NCI-H748 (cell line): ENCODE results near the gene TARP.
A peak's percentile ranks its signal among the peaks of the same experiment; 100 is the strongest.

Experiments
- DNase-seq: peaks from one replicate; lab custom pipeline; 2025; ENCODE audit not compliant: unreplicated experiment; lab: John Stamatoyannopoulos, UW

The TARP gene

GRCh38 chr7:38222481-38223096 is 50.8 kb downstream of the TARP start:
- DNase-seq = peak; percentile 57

- no peak for DNase-seq
Observed at GRCh38 chr7:38220452-38220851, 53.0 kb downstream of the TARP start.

- DNase-seq = no peak
Observed at GRCh38 chr7:38217672-38218071, 55.8 kb downstream of the TARP start.

- DNase-seq = peak; percentile 58
Observed at GRCh38 chr7:38215735-38216670, 57.4 kb downstream of the TARP start.

GRCh38 chr7:38215115-38215514 is 58.3 kb downstream of the TARP start:
- no peak for DNase-seq

GRCh38 chr7:38211940-38212339 is 61.5 kb downstream of the TARP start:
- no peak for DNase-seq

- DNase-seq = no peak
Observed at GRCh38 chr7:38211486-38211885, 62.0 kb downstream of the TARP start.
